Neutrophil (primary cell): ENCODE results near the gene CDC20.

Source experiments
- H3K27ac ChIP-seq: fragments of 200-600 bp; sonication (generic); 2 replicates; pipeline ENCODE4 v1.5.1; 2016; ENCODE audit warnings: mild to moderate bottlenecking, moderate library complexity
- H3K27me3 ChIP-seq: fragments of 200-600 bp; sonication (generic); 2 replicates; pipeline ENCODE4 v1.6.0; 2016; ENCODE audit warnings: mild to moderate bottlenecking
- H3K36me3 ChIP-seq: fragments of 200-600 bp; sonication (generic); 2 replicates; pipeline ENCODE4 v1.5.1; 2017
- H3K4me1 ChIP-seq, 2 experiments: fragments of 200-600 bp in 1 of 2; sonication (generic) in 1 of 2; 1 replicate in 1 of 2; 2 replicates in 1 of 2; pipeline versions ENCODE4 v1.5.1 to v1.6.1; 2013 to 2016; ENCODE audit warnings: low read depth in 1 of 2, low read length in 1 of 2, mild to moderate bottlenecking in 1 of 2, moderate library complexity in 1 of 2; ENCODE audit not compliant: control insufficient read depth in 1 of 2, insufficient read depth in 1 of 2
- H3K4me3 ChIP-seq, 2 experiments: fragments of 200-600 bp in 1 of 2; sonication (generic) in 1 of 2; 1 replicate in 1 of 2; 2 replicates in 1 of 2; pipeline ENCODE4 v1.5.1; 2013 to 2016; ENCODE audit warnings: low read depth in 1 of 2, low read length in 1 of 2, mild to moderate bottlenecking in 1 of 2, moderate library complexity in 1 of 2
- H3K9me3 ChIP-seq: fragments of 200-600 bp; sonication (generic); 2 replicates; pipeline ENCODE4 v1.5.1; 2016
- CTCF ChIP-seq: fragments of 200-600 bp; sonication (generic); IDR thresholded peaks from 2 replicates; pipeline ENCODE4 v1.5.1; 2016; ENCODE audit warnings: antibody characterized with exemption

CDC20 gene

GRCh38 chr1:43370564-43370963 is 11.8 kb downstream of the CDC20 start:
- H3K4me1 ChIP-seq, result peaks cover 25 to 30% of the 10 kb centered on the region in 2 experiments
- H3K27ac ChIP-seq, result no peak overlapping the region
- H3K9me3 ChIP-seq, result no peaks in the 10 kb centered on the region
- H3K4me3 ChIP-seq, result no peak overlapping the region
- H3K27me3 ChIP-seq, result no peaks in the 10 kb centered on the region
- peaks cover 16% of the 10 kb centered on the region for H3K36me3 ChIP-seq
- no peak for TF ChIP-seq CTCF

GRCh38 chr1:43372172-43372571 is 13.4 kb downstream of the CDC20 start:
- no peak overlapping the region for H3K27ac ChIP-seq
- H3K27me3 ChIP-seq, result no peaks in the 10 kb centered on the region
- H3K4me1 ChIP-seq, result peaks cover 9 to 14% of the 10 kb centered on the region in 2 experiments
- TF ChIP-seq CTCF, result no peak
- peaks cover 15% of the 10 kb centered on the region for H3K36me3 ChIP-seq
- no peaks in the 10 kb centered on the region for H3K9me3 ChIP-seq
- H3K4me3 ChIP-seq, result no peak overlapping the region

GRCh38 chr1:43373066-43373940 is 14.5 kb downstream of the CDC20 start:
- Histone ChIP-seq H3K4me3 (no peak overlapping the region), H3K9me3 (no peaks in the 10 kb centered on the region), H3K27me3 (no peaks in the 10 kb centered on the region), H3K36me3 (peaks cover 17% of the 10 kb centered on the region), H3K27ac (no peak overlapping the region), H3K4me1 (peaks cover 7 to 9% of the 10 kb centered on the region in 2 experiments)
- no peak for TF ChIP-seq CTCF

- no peaks in the 10 kb centered on the region for H3K27me3 ChIP-seq
- H3K9me3 ChIP-seq, result no peaks in the 10 kb centered on the region
- H3K4me1 ChIP-seq, result peaks cover 5% of the 10 kb centered on the region in 2 experiments
- no peak overlapping the region for H3K4me3 ChIP-seq
- H3K36me3 ChIP-seq, result peaks cover 33% of the 10 kb centered on the region
- H3K27ac ChIP-seq, result no peak overlapping the region
- TF ChIP-seq CTCF, result no peak
Observed at GRCh38 chr1:43376723-43377235, 18.0 kb downstream of the CDC20 start.

GRCh38 chr1:43377831-43378230 is 19.1 kb downstream of the CDC20 start:
- no peaks in the 10 kb centered on the region for H3K27me3 ChIP-seq
- H3K27ac ChIP-seq, result no peak overlapping the region
- H3K9me3 ChIP-seq, result no peaks in the 10 kb centered on the region
- peaks cover 11 to 13% of the 10 kb centered on the region in 2 experiments for H3K4me1 ChIP-seq
- peaks cover 37% of the 10 kb centered on the region for H3K36me3 ChIP-seq
- TF ChIP-seq CTCF, result no peak
- no peak overlapping the region for H3K4me3 ChIP-seq
